H1 (cell line): Measurements from ENCODE around the gene TRIOBP. TPM values are rescaled to one million over a fixed set of nuclear protein-coding genes. Genes with fewer than 3 reads are reported as not detected.
A peak's percentile ranks its signal among the peaks of the same experiment; 100 is the strongest.

Source experiments
- ATF2 ChIP-seq: IDR thresholded peaks from 2 replicates; pipeline ENCODE4 v1.6.1; 2012; ENCODE audit warnings: low read length, inconsistent platforms
- BCL11A ChIP-seq, 2 experiments: IDR thresholded peaks; one replicate each; pipeline ENCODE4 v1.6.1; 2011; ENCODE audit warnings: low read depth in 2 of 2, low read length in 2 of 2, mild to moderate bottlenecking in 2 of 2
- CHD1 ChIP-seq: IDR thresholded peaks from 2 replicates; pipeline ENCODE4 v1.6.1; 2012; ENCODE audit warnings: low read depth, low read length, improper control_type of control experiment
- CTBP2 ChIP-seq: IDR thresholded peaks from 2 replicates; pipeline ENCODE4 v1.7.0; 2011; ENCODE audit warnings: borderline replicate concordance, mild to moderate bottlenecking, moderate library complexity, mixed read lengths, low read length; ENCODE audit not compliant: insufficient read depth, insufficient read length
- FOSL1 ChIP-seq: IDR thresholded peaks from 2 replicates; pipeline ENCODE4 v1.6.1; 2011; ENCODE audit warnings: mild to moderate bottlenecking, low read depth, low read length, moderate library complexity; ENCODE audit not compliant: insufficient read depth
- MAX ChIP-seq: IDR thresholded peaks from 2 replicates; pipeline ENCODE4 v1.6.1; 2012; ENCODE audit warnings: inconsistent platforms
- NRF1 ChIP-seq: IDR thresholded peaks from 2 replicates; pipeline ENCODE4 v1.6.1; 2011; ENCODE audit warnings: mild to moderate bottlenecking, low read depth, low read length, improper control_type of control experiment
- POLR2AphosphoS5 ChIP-seq: IDR thresholded peaks from 2 replicates; pipeline ENCODE4 v1.6.1; 2011; ENCODE audit warnings: low read depth, low read length
- SAP30 ChIP-seq: fragments of 300-600 bp; sonication (generic); IDR thresholded peaks from 2 replicates; pipeline ENCODE4 v1.7.1; 2012; ENCODE audit warnings: low read length, moderate library complexity, mild to moderate bottlenecking, inconsistent platforms; ENCODE audit not compliant: insufficient read depth, insufficient replicate concordance
- SP2 ChIP-seq: IDR thresholded peaks from 2 replicates; pipeline ENCODE4 v1.6.1; 2012; ENCODE audit warnings: mild to moderate bottlenecking, low read length, inconsistent platforms
- SRF ChIP-seq: IDR thresholded peaks from 2 replicates; pipeline ENCODE4 v1.6.1; 2011; ENCODE audit warnings: mild to moderate bottlenecking, low read depth, low read length, moderate library complexity
- TAF1 ChIP-seq: IDR thresholded peaks from 2 replicates; pipeline ENCODE4 v1.6.1; 2011; ENCODE audit warnings: mild to moderate bottlenecking, low read depth, low read length
- TBP ChIP-seq: IDR thresholded peaks from 2 replicates; pipeline ENCODE4 v1.6.1; 2011; ENCODE audit warnings: low read depth, low read length, improper control_type of control experiment
- TCF12 ChIP-seq: IDR thresholded peaks from 2 replicates; pipeline ENCODE4 v1.6.1; 2011; ENCODE audit warnings: low read depth, mild to moderate bottlenecking, low read length
- YY1 ChIP-seq: IDR thresholded peaks from 2 replicates; pipeline ENCODE4 v1.6.1; 2011; ENCODE audit warnings: low read depth, mild to moderate bottlenecking, low read length
- polyA plus RNA-seq, 7 experiments: library from polyadenylated mRNA; depleted of rRNA in 3 of 7; stranded (reverse) in 5 of 7; unstranded in 2 of 7; fragments of >200 nt in 5 of 7; fragments of 200-250 nt in 2 of 7; gene quantifications; 1 replicate in 5 of 7; 2 replicates in 1 of 7; 4 replicates in 1 of 7; pipeline versions ENCODE4 v1.2.1 to v1.2.3, GENCODE V29; 2011 to 2013; ENCODE audit warnings: missing spikeins in 2 of 7, mixed read lengths in 2 of 7
- total RNA-seq: library from RNA; stranded (reverse); fragmentation: NEBNext Ultra II Directional; extraction: Animal tissue kit (Norgen Biotek cat#: 25700); gene quantifications from 2 replicates; pipeline ENCODE4 v1.2.1, GENCODE V29; 2021

The TRIOBP gene
- total and polyA plus RNA-seq, 2 of the 8 experiments (the other 6 are each of a cell fraction or from before 2014, with no cell fraction given) = 18.2 to 27.3 TPM

GRCh38 chr22:37697538-37697835 lies 639 bp downstream of the TRIOBP start (continued):
- TF ChIP-seq CHD1 (no peak), SP2 (no peak), TBP (no peak), TAF1 (no peak), TCF12 (no peak), ATF2 (no peak), SAP30 (no peak), YY1 (0 out of 2 replicates have a peak, but pooled peaks have one; percentile 33), MAX (no peak), FOSL1 (no peak), BCL11A (IDR thresholded peaks at IDR 0.05; ENCODE audit: low read depth in 2 of 2, low read length in 2 of 2) (no peak), CTBP2 (no peak), SRF (no peak), POLR2AphosphoS5 (no peak), NRF1 (no peak)
